Type B pancreatic cell (in vitro differentiated cells): ENCODE results near the gene TAF10. TPM values are rescaled to one million over a fixed set of nuclear protein-coding genes. Genes with fewer than 3 reads are reported as not detected.

ENCODE experiments used
- DNase-seq: peaks from one replicate; pipeline ENCODE4 v3.0.0; 2021; ENCODE audit warnings: mixed read lengths; ENCODE audit not compliant: unreplicated experiment; ENCODE audit errors: extremely low spot score
- H3K27ac Mint-ChIP-seq: 2 replicates; pipeline ENCODE4 v1.8.0; 2021; ENCODE audit warnings: mild to moderate bottlenecking, mixed read lengths
- H3K27me3 Mint-ChIP-seq: 2 replicates; pipeline ENCODE4 v1.8.0; 2021; ENCODE audit warnings: mixed read lengths
- H3K36me3 Mint-ChIP-seq: 2 replicates; pipeline ENCODE4 v1.8.0; 2021; ENCODE audit warnings: mixed read lengths
- H3K4me1 Mint-ChIP-seq: one replicate; pipeline ENCODE4 v1.8.0; 2021; ENCODE audit warnings: mixed read lengths; ENCODE audit not compliant: unreplicated experiment
- H3K4me3 Mint-ChIP-seq: 2 replicates; pipeline ENCODE4 v1.8.0; 2021; ENCODE audit warnings: mild to moderate bottlenecking, mixed read lengths
- H3K9me3 Mint-ChIP-seq: 2 replicates; pipeline ENCODE4 v1.8.0; 2021; ENCODE audit warnings: mixed read lengths
- CTCF ChIP-seq: fragments of 200-600 bp; sonication (generic); conservative IDR thresholded peaks from 2 replicates; pipeline ENCODE4 v1.5.0; 2021; ENCODE audit warnings: antibody characterized with exemption, mild to moderate bottlenecking
- total RNA-seq: library from RNA; stranded (reverse); gene quantifications from 2 replicates; pipeline ENCODE4 v1.2.1, GENCODE V29; 2021; ENCODE audit warnings: low replicate concordance

TAF10 gene
- total RNA-seq, 1 donor from 2014 or later, result 121 TPM

- Mint-ChIP-seq H3K27me3 (no peaks in the 10 kb centered on the region), H3K4me3 (peak overlapping the region; percentile 8), H3K9me3 (no peaks in the 10 kb centered on the region), H3K27ac (no peak overlapping the region), H3K36me3 (peaks cover 7% of the 10 kb centered on the region), H3K4me1 (peaks cover 4% of the 10 kb centered on the region)
- no peak for DNase-seq
- no peak for TF ChIP-seq CTCF
These were observed 4.0 kb upstream of the TAF10 start for GRCh38 chr11:6615882-6616585.

GRCh38 chr11:6615046-6615445 is 3.0 kb upstream of the TAF10 start:
- TF ChIP-seq CTCF, result no peak
- Mint-ChIP-seq H3K4me1 (peaks cover 4% of the 10 kb centered on the region), H3K27ac (no peak overlapping the region), H3K9me3 (no peaks in the 10 kb centered on the region), H3K36me3 (peaks cover 12% of the 10 kb centered on the region), H3K27me3 (no peaks in the 10 kb centered on the region), H3K4me3 (no peak overlapping the region)
- DNase-seq, result no peak

DNA sequence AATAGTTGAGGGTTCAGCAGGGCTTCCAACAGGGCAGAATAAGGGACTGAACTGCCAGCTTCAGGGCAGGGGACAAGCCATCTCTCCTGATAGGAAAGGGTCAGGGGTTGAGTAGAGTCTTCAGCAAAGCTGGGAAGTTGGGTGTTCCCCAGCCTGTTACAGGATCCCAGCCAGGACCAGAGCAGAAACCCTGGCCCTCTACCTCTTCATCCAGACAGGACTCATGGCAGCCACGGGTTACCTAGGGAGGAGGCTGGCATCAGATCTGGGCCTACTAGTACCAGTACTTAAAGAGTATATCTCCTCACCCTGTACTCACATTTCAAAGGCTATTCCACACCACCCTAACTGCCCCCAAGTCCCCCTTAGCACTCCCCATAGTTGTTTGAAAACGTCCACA is 2.4 kb upstream of the TAF10 start:
- no peak for DNase-seq
- Mint-ChIP-seq H3K4me3 (no peak overlapping the region), H3K4me1 (peaks cover 4% of the 10 kb centered on the region), H3K27me3 (no peaks in the 10 kb centered on the region), H3K36me3 (peaks cover 16% of the 10 kb centered on the region), H3K27ac (no peak overlapping the region), H3K9me3 (no peaks in the 10 kb centered on the region)
- no peak for TF ChIP-seq CTCF

GRCh38 chr11:6613496-6613895 is 1.5 kb upstream of the TAF10 start:
- DNase-seq, result no peak
- H3K27ac Mint-ChIP-seq, result no peak overlapping the region
- peaks cover 4% of the 10 kb centered on the region for H3K4me1 Mint-ChIP-seq
- H3K9me3 Mint-ChIP-seq, result no peaks in the 10 kb centered on the region
- peaks cover 20% of the 10 kb centered on the region for H3K36me3 Mint-ChIP-seq
- no peak for TF ChIP-seq CTCF
- H3K27me3 Mint-ChIP-seq, result no peaks in the 10 kb centered on the region
- no peak overlapping the region for H3K4me3 Mint-ChIP-seq

GRCh38 chr11:6611963-6612212 is 128 bp downstream of the TAF10 start:
- Mint-ChIP-seq H3K4me3 (peak overlapping the region; percentile 91), H3K27me3 (no peaks in the 10 kb centered on the region)

More at GRCh38 chr11:6611963-6612212, 128 bp downstream of the TAF10 start:
- Mint-ChIP-seq H3K9me3 (no peaks in the 10 kb centered on the region), H3K27ac (peak overlapping the region; percentile 95), H3K36me3 (peaks cover 24% of the 10 kb centered on the region), H3K4me1 (peaks cover 15% of the 10 kb centered on the region)
- TF ChIP-seq CTCF, result no peak
- DNase-seq, result no peak
